ENCODE data around the gene MTG1. TPM values are rescaled to one million over a fixed set of nuclear protein-coding genes. Genes with fewer than 3 reads are reported as not detected.

MTG1 gene
- polyA plus RNA-seq, 1 donor (not counting 4 experiments of a cell fraction or from before 2014, with no cell fraction given), result 31.6 TPM

DNA sequence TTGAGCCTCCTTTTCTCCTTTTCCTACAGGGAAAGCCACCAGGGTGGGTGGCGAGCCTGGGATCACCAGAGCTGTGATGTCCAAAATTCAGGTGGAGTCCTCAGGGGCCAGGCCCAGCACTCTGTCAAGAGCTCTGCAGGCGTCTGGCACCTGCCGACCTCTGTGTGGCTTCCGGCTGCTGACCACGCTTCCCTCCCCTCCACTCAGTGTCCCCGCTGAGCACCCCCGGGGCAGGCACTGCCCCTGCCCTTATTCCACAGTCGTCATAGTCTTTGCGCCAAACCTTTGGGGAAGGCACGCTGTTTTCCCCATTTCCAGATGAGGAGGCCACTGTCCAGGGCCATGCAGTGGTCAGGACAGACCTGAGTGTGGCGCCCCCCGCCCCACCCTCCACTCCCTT is 7.5 kb downstream of the MTG1 start:
- TF ChIP-seq, protein P1, sequence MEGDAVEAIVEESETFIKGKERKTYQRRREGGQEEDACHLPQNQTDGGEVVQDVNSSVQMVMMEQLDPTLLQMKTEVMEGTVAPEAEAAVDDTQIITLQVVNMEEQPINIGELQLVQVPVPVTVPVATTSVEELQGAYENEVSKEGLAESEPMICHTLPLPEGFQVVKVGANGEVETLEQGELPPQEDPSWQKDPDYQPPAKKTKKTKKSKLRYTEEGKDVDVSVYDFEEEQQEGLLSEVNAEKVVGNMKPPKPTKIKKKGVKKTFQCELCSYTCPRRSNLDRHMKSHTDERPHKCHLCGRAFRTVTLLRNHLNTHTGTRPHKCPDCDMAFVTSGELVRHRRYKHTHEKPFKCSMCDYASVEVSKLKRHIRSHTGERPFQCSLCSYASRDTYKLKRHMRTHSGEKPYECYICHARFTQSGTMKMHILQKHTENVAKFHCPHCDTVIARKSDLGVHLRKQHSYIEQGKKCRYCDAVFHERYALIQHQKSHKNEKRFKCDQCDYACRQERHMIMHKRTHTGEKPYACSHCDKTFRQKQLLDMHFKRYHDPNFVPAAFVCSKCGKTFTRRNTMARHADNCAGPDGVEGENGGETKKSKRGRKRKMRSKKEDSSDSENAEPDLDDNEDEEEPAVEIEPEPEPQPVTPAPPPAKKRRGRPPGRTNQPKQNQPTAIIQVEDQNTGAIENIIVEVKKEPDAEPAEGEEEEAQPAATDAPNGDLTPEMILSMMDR (optimal IDR thresholded peaks at IDR 0.05 in 1 of 3, IDR thresholded peaks at IDR 0.05 in 1 of 3, conservative IDR thresholded peaks at IDR 0.05 in 1 of 3; ENCODE audit: extremely low read depth in 1 of 3, insufficient read depth in 2 of 3, low read length in 3 of 3), result no peak
- no peak for TF ChIP-seq EZH2 (IDR thresholded peaks at IDR 0.05; ENCODE audit: low read length)
- Histone ChIP-seq H3K4me3 (ENCODE audit: control insufficient read depth in 2 of 3, extremely low read depth in 1 of 3, insufficient read depth in 2 of 3, low read depth in 1 of 3, low read length in 3 of 3) (no peak overlapping the region), H3K27me3 (ENCODE audit: control insufficient read depth, extremely low read depth, insufficient read depth, low read length) (no peaks in the 10 kb centered on the region), H3K4me1 (ENCODE audit: control insufficient read depth, extremely low read depth, insufficient read depth, low read length) (no peaks in the 10 kb centered on the region), H3K9me3 (ENCODE audit: control insufficient read depth, low read depth, low read length) (no peaks in the 10 kb centered on the region), H3K9me1 (ENCODE audit: control insufficient read depth, extremely low read depth, insufficient read depth, low read length) (no peaks in the 10 kb centered on the region), H2AFZ (ENCODE audit: control insufficient read depth, low read length) (no peak overlapping the region), H3K36me3 (ENCODE audit: control insufficient read depth in 2 of 2, extremely low read depth in 1 of 2, insufficient read depth in 2 of 2, low read length in 2 of 2) (peaks cover 29 to 31% of the 10 kb centered on the region in 2 experiments), H3K4me2 (ENCODE audit: control insufficient read depth, extremely low read depth, insufficient read depth, low read depth, low read length) (no peak overlapping the region), H4K20me1 (ENCODE audit: control insufficient read depth, extremely low read depth, insufficient read depth, low read length) (no peaks in the 10 kb centered on the region), H3K79me2 (ENCODE audit: control insufficient read depth, insufficient read depth, low read length) (peaks cover 36% of the 10 kb centered on the region), H3K27ac (ENCODE audit: control insufficient read depth, insufficient read depth, low read length) (no peak overlapping the region), H3K9ac (ENCODE audit: control insufficient read depth, extremely low read depth, insufficient read depth, low read length) (no peak overlapping the region)
- dilution Hi-C loops (cut with MboI; ENCODE audit: extremely low pct_ligation_motif_present, low sequenced_read_pairs), result no loop called here
- FAIRE-seq (no peak), DNase-seq (ENCODE audit: low read depth, low spot score) (no peak)

DNA sequence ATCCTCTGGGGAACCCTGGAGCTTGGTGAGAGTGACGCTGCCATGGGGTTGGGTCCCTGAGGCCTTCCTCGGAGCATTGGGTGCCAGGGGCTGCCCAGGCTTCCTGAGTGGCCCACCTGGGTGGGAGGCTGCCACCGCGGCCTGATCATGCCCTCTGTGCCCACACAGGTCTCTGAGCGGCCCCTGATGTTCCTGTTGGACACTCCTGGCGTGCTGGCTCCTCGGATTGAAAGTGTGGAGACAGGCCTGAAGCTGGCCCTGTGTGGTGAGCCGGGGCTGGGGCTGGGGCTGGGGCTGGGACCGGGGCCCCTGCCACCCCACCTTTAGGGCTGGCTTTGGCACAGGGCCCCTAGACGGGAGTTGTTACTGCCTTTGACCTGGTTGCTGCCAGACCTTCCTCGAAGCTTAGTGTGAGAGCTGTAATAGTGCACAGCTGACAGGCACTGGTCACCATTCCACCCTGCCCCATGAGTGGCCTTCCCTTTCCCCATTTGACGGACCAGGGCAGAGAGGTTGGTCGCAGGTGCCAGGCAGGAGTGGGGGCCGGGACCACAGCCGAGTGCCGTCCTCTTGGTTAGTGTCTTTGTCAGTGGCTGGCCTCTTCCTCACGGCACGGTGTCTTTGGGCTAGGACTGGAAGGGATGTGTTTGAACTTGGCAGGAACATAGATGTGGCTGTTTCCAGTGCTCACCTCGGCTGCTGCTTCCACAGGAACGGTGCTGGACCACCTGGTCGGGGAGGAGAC is 8.2 kb downstream of the MTG1 start:
- Histone ChIP-seq H3K9me1 (ENCODE audit: control insufficient read depth, extremely low read depth, insufficient read depth, low read length) (no peaks in the 10 kb centered on the region), H4K20me1 (ENCODE audit: control insufficient read depth, extremely low read depth, insufficient read depth, low read length) (no peaks in the 10 kb centered on the region), H3K4me3 (ENCODE audit: control insufficient read depth in 2 of 3, extremely low read depth in 1 of 3, insufficient read depth in 2 of 3, low read depth in 1 of 3, low read length in 3 of 3) (no peak overlapping the region), H3K79me2 (ENCODE audit: control insufficient read depth, insufficient read depth, low read length) (peaks cover 36% of the 10 kb centered on the region), H3K4me1 (ENCODE audit: control insufficient read depth, extremely low read depth, insufficient read depth, low read length) (no peaks in the 10 kb centered on the region), H3K4me2 (ENCODE audit: control insufficient read depth, extremely low read depth, insufficient read depth, low read depth, low read length) (no peak overlapping the region), H3K9ac (ENCODE audit: control insufficient read depth, extremely low read depth, insufficient read depth, low read length) (no peak overlapping the region), H3K27me3 (ENCODE audit: control insufficient read depth, extremely low read depth, insufficient read depth, low read length) (no peaks in the 10 kb centered on the region), H3K9me3 (ENCODE audit: control insufficient read depth, low read depth, low read length) (no peaks in the 10 kb centered on the region), H2AFZ (ENCODE audit: control insufficient read depth, low read length) (no peak overlapping the region), H3K27ac (ENCODE audit: control insufficient read depth, insufficient read depth, low read length) (no peak overlapping the region), H3K36me3 (ENCODE audit: control insufficient read depth in 2 of 2, extremely low read depth in 1 of 2, insufficient read depth in 2 of 2, low read length in 2 of 2) (peaks cover 28% of the 10 kb centered on the region in 2 experiments)
- TF ChIP-seq, protein P1 (optimal IDR thresholded peaks at IDR 0.05 in 1 of 3, IDR thresholded peaks at IDR 0.05 in 1 of 3, conservative IDR thresholded peaks at IDR 0.05 in 1 of 3; ENCODE audit: extremely low read depth in 1 of 3, insufficient read depth in 2 of 3, low read length in 3 of 3), result no peak
- no peak for TF ChIP-seq EZH2 (IDR thresholded peaks at IDR 0.05; ENCODE audit: low read length)
- FAIRE-seq (no peak), DNase-seq (ENCODE audit: low read depth, low spot score) (no peak)
- dilution Hi-C loops (cut with MboI; ENCODE audit: extremely low pct_ligation_motif_present, low sequenced_read_pairs), result no loop called here

All from keratinocyte (primary cell).